Activated CD4-positive, alpha-beta T cell treated with anti-CD3 and anti-CD28 coated beads, Interleukin-2, Interleukin-4, amounts not matched to agents 100 ng/mL and 50 ng/mL, durations not matched to agents 16 hours and 8 hours (primary cell): Measurements from ENCODE around the gene TMC4.

Source experiments
- DNase-seq: peaks from one replicate; pipeline ENCODE4 v3.0.0-alpha.2; 2020; ENCODE audit warnings: low spot score

TMC4 gene

GRCh38 chr19:54133312-54133956 is 39.5 kb downstream of the TMC4 start:
- no peak for DNase-seq

GRCh38 chr19:54129617-54129996 is 43.4 kb downstream of the TMC4 start:
- DNase-seq, result no peak

- no peak for DNase-seq
Measured at GRCh38 chr19:54128796-54129616, 44.0 kb downstream of the TMC4 start.

DNA sequence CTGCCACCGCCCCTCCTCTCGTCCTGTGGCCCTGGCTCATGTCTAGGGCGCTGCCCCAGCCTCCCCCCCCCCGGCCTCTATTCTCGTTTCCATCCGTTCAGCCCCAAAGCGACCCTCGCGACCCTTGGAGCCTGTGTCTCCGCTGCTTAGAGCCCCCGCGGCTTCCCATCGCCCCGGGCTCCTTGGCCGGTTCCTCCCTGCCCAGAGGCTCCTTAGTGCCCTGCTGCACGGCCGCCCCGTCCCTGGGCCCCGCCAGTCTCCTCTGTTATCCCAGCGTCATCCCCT is 44.6 kb downstream of the TMC4 start:
- DNase-seq, result no peak

- DNase-seq, result no peak
Measured at GRCh38 chr19:54127688-54128440, 45.1 kb downstream of the TMC4 start.

DNA sequence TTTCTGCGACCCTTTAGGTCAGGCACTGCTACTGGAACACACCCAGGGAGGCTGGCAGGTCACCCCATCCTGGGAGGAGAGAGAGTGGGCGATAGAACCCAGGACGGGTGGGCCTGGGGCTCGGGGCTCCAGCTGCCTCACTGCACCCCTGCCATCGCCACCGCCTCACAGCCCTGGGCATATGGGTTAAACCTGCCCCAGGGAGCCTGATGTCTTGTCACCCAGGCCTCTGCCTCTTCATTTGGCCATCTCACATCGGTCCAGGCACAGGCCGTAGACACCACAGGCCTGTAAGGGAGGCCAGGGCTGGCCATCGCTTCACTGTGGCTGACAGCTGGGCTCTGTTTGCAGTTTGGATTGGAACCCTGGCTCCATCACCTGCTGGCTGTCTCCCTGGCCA is 47.2 kb downstream of the TMC4 start:
- no peak for DNase-seq

DNA sequence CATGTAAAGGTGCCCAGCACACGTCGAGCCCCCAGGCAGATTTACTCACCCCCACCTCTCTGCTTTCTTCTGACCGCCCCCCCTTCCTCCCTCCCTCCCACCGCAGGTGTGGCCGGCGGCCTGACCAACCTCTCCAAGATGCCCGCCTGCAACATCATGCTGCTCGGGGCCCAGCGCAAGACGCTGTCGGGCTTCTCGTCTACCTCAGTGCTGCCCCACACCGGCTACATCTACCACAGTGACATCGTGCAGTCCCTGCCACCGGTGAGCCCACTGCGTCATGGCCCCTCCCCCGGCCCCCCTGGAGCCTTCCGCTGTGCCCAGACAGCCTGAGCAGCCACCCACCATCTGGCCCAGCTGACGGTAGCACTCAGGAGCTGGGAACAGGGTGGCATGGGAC is 48.6 kb downstream of the TMC4 start:
- no peak for DNase-seq

GRCh38 chr19:54123682-54124081 is 49.3 kb downstream of the TMC4 start:
- DNase-seq, result no peak

DNA sequence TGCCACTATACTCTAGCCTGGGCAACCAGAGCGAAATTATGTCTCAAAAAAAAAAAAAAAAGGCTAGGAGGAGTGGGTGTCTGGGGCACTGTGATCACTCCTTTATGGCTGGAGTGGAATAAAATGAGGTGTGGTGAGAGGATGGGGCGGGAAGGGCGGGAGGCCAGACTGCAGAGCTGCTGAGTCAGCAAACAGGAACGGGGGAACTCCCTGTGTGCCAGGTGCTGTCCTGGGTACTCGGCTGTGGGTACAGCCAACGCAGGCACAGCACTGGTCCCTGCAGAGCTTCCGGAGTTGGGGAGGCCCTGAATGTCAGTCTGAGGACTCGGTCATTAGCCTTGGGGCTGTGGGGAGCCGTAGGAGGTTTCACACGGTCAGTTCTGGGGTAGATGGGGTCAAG is 51.7 kb downstream of the TMC4 start:
- DNase-seq, result no peak

- peak; percentile 97 for DNase-seq
Measured at GRCh38 chr19:54115109-54116063, 57.6 kb downstream of the TMC4 start, which contains the start of the genes PRPF31 and TFPT. TSS of gene PRPF31 (plus strand) at chr19:54115754. CDS start at chr19:54118279, 2,525 bp downstream. TSS of gene TFPT (minus strand) at chr19:54115657. CDS start at chr19:54115269, 388 bp downstream.

DNA sequence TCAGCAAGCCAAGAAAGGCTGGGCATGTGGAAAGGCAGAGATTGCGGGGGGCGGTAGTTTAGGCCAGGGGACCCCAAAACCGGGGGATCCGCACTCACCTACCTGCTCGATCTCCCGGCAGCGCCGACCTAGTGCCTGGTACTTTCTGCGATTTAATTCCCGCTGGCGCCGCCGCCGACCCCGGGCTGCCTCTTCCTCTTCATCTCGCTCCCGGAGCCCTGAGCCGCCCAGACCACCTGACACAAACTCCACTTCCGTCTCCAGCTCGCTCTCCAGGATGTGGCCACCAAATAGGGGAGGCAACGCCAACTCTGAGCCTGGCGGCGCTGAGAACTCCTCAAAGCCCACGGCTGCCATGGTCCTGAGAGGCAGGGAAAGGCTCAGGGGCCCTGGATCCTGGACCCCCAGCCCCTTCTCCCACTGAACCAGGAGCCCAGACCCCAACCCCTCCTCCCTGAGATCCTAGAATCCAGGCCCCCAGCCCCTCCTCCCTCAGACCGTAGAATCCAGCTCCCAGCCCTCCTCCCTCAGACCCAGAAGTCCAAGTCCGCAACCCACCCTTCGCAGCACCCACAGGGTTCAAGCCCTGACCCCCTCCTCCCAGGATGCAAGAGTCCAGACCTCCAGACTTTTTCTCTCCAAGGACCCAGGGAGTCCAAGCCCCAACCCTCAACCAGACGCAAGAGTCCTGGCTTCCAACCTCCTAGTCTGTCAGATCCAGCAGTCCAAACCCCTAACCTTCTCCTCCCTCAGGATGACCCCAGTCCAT is 58.4 kb downstream of the TMC4 start:
- peak; percentile 64 for DNase-seq
